Activated CD4-positive, alpha-beta T cell treated with anti-CD3 and anti-CD28 coated beads for 4 hours (primary cell): ENCODE measurements around the gene PARL.

Experiments
- DNase-seq, 2 donors: peaks; one replicate each; pipeline ENCODE4 v3.0.0-alpha.2; 2020

PARL gene

DNA sequence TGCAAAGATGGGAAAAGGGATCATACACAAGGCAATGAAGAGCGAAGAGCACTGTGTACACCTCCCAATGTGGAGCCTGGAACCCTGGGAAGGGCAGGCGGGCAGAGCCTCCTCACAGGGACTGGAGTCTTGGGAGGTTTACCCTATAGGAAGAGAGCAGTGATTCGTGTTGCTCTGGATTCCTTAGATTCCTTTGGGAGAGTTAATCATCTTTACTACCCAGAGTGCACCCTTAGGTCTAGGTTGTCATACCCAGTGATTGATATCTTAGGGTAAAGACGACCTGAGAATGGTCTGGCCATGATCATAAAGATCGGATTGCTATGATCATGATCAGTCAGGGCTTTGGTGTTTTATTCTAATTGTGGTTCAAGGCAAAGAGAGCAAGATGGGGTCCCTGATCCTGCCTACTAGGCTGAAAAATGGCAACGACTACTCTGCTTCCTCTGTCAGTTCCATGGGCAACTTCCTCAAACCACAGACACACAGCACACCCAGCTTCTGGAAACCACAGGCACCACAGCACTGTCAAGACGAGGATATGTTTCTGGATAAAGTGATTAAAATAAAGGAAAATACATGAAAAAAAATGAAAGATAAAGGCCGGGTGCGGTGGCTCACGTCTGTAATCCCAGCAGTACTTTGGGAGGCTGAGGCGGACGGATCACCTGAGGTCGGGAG is 38.9 kb downstream of the PARL start:
- no peak for DNase-seq

DNA sequence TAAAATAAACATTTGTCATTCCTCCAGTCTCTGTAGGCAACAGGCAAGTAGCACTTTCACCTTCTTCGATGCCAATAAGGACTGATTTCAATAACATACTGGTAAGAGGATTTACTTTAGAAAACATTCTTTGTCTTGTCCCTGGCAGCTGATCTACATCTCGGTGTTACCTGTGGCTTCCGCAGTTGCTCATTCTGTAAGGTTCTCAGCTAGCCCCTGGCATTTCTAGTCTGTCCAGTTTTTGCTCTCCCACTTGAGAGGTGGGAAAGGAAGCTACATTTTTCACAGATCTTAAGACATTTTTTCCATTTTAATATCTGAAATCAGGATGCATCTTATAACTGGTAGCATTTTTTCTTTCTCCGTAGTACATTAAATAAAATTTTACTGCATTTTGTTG is 39.6 kb downstream of the PARL start:
- no peak for DNase-seq

DNA sequence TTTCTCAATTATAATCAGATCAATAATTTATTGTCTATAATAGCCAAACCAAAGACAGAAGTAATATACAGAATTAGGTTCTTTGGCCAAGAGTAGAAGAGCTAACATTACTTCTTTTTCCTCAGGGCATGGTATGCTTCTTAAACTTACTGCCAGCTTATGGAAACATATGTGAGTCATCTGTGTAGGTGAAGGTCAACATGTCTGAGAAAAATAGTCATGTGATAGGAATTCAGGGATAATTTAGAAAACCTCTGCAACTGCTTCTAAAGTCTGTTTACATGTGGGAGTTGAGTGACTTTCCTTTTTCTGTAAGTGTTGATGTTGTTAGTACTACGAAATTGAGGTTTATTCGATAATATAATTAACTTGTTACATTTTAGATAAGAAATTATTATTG is 40.1 kb downstream of the PARL start:
- no peak for DNase-seq

DNA sequence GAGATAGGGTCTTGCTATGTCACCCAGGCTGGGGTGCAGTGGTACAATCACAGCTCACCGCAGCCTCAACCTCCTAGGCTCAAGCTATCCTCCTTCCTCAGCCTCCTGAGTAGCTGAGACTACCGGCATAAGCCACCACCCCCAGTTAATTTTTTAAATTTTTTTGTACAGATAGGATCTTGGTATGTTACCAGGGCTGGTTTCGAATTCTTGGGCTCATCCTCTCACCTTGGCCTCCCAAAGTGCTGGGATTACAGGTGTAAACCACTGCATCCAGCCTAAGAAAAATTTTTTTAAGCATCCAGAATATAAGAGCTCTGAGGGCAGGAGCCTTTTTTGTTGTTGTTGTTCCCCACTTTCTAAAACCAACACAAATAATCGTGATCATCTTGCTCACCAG is 44.9 kb downstream of the PARL start:
- no peak for DNase-seq

DNA sequence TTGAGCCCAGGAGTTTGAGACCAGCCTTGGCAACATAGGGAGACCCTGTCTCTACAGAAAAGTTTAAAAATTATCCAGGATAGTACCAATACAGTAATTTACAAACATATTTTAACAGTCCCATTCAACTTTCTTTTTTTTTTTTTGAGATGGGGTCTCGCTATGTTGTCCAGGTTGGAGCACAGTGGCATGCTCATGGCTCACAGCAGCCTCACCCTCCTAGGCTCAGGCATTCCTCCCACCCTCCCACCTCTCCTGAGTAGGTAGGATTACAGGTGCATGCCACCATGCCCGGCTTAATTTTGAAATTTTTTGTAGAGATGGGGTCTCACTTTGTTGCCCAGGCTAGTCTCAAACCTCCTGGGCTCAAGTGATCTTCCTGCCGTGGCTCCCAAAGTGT is 46.8 kb downstream of the PARL start:
- no peak for DNase-seq

DNA sequence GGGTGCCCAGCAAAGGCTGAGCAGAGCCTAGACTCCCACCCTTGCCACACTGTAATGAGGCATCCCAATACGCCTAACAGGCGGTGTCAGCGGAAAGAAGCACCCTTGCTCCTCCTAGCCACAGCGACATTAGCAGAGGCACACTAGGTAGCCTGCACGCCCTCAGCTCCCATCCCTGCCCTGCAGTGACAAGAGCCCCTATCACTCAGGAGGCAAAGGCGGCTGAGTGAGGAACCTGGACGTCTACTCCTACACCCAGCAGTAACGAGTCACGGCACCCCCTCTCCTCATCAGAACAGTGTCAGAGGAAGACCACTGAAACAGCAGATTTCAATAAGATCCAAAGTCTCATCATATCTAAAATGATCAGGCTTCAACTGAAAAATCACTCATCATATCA is 47.3 kb downstream of the PARL start:
- DNase-seq: no peak

DNA sequence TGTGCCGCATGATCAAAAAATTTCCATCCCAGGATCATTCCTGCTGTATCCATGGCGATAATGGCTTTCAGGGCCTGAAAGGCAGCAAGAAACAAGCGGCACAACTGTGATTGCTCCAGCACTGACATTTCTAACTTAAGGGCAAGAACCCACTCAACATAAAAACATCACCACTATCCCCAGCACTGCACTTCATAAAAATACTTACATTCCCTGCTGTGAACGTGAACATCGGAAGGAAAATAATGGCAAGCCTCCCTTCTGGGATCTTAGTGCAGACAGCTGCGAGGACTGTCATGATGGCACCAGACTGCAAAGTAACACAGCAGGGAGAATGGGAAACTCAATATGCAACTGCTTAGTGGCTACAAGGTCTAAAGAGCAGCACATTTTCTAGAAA is 51.2 kb downstream of the PARL start:
- DNase-seq: no peak

DNA sequence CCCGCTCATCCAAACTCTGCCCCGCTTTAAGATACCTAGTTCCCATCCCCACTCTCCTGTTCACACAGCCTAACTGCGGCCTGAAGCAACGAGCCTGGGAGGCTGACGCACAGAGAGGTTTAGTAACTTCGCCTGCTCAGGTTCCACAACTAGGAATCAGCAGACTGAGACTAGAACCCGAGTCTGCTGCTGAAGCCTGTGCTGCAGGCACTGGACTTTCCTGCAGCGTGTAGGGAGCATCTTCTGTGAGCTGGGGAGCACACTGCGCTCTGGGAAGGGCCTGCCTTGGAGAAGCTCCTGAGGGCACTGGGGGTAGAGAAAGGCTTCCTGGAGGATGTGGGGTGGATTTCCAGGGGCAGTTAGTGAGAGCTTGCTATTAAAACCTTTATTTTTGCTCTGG is 54.5 kb downstream of the PARL start:
- DNase-seq: no peak

DNA sequence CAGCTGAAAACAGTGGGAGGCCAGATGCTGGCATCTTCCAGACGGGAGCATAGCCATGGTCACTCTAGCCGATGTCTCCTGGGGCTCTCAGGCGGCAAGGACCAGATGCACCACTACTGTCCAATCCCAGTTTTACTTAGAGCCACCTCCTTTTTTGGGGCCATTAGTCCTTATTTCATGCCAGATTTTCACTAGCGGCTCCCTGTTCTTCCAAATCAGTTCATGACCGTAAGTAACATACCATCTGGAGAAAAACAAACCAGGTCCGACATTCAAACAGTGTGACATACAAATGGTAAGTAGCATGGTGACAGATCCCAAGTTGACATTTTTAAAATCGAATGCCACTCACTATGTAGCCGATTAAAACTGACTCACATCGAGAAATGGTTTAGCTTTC is 55.2 kb downstream of the PARL start:
- DNase-seq: no peak

DNA sequence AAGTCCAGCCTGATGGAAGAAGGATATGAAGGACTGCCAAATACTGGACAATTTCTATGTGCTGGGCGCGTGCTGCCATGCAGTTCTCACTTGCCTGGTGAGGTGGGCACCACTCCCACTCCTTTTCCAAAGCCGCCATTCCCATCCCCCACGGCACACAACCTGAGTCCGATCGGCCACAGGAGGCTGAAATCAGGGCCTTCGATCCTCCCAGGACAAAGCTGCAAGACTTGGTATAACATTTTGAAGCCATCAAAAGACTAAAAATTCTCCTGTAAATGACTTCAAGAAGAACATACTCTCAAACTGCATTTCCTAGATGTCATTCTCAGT is 56.2 kb downstream of the PARL start:
- DNase-seq: no peak

DNA sequence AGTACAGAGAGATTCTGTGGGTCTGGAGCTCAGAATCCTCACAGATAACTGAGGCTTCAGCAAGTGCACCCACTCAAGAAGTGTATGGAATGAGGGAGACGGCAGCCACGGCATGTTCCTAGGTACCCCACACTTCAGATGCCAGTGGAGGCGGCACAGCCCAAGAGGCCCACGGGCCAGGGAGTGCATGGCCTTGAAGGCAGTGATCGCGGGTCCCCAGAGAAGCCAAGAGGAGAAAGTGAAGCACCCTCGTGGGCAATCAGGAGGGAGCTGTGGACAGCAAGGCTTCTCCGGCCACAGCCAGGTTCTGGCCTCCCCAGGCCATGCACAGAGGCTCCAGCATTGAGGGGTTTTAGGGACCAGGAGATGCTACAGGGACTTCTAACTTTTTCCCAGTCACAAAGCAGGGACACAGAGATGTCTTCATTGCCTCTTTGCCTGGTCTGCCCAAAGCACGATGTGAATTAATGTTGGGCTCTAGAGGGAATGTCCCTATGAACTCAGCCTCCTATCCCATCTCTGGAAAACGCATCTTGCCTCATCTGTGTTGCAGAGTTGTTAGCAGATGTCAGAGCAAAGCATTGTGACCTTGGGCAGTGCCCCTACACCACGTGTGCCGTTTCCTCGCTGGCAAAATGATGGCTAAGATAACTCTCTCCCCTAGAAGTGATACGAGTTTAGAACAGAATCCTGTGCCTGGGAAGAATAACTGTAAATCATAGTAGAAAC is 56.7 kb downstream of the PARL start:
- DNase-seq: no peak

DNA sequence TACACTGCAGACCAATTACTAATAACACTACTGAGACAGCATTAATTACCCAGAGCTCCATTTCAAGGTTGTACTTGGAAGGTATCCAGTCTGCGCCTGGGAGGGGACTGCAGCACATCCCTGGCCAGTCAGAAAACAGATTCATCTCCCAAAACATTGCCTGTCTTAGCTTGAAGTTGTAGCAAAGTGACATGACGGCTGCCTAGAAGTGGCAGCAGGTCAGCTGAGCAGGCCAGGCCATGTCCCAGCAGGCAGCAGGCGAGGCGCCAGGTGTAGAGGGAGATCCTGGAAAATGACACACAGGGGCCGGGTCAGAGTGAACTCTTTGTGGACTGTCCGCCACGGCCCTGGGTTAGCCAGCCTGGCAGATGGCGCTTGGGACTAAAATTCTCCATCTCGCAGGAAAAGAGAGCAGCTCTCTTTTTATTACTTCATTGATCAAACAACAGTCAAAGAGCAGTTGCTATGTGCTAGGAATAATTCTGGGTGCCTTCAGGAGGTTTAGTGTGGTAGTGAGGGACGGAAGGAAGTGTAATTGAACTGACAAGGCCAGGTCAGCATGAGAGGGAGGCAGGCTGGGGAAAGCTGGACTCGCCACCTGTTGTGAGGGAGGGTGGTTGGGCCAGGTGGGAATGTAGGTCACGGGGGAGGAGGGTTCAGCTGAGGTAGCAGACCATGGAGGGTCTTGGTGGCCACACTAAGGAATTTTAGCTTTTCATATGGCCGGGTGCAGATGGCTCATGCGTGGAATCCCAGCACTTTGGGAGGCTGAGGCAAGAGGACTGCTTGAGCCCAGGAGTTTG is 58.0 kb downstream of the PARL start:
- no peak for DNase-seq

DNA sequence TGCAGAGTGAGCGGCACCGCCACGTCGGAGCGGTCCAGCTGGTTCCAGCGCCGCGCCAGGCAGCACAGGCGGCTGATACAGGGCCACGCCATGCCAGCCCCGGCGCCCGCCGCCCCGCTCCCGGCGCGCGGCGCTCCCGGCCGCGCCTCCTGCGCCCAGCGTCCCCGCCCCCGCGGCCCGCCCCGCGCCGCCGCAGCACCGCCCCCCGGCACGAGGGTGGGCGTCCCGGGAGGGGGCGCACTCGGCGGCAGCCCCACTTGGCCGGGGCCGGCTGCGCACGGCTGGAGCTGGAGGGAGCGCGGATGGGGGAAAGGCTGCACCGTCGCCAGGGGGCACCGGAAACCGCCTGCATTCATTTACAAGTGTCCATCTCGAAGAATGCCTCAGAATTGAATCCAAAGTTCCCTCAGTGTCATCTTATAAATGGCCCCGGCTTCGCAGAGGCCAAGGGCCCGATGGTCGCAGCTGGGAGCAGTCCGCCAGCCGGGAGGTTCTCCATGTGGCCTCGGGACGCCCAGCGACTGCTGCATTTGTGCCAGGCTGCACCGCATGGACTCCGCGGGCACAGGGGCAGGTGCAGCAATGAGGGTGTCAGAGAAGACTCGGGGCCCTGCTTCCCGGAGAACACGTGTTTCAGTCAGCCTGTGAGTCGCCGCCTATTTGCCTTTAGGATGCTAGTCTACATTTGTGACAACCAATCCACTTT is 59.1 kb downstream of the PARL start, which contains the start of gene MAP6D1:
MAP6D1 (minus strand) TSS at position 122 of the 706 bp plus-strand sequence; CDS start at position 92, 30 bp downstream.
- DNase-seq: peak; percentile 36 to 38

DNA sequence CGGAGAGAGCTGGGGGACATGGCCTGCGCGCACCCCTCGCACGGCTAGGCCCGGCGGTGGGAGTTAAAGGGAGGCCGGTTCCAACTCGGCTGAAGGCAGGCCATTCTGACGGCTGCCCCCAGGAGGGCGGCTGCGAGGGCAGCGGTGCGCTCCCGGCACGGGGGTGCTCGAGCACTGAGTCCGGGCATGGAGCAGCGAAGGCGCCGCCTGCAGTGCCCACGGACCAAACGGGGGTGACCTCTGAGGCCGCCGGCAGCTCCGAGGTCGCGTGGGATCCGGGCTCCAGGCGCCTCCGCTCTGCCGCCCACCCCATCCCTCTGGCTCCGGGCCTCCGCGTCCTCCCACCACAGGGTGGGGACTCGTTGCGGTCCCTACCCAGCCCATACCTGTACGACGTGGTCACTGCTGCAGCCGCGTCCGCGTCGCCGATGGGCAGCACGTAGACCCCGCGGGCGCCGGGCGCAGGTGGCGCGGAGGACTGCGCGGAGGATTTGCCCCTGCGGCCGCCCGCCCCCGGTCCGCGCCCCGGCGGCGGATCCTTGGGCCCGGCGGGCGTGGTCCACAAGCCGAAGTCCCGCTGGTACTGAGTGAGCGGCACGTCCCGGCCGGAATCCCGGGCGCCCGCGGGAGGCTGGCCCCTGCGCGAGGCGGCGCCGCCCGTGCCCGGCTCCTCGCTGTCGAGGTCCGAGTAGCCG is 59.8 kb downstream of the PARL start:
- peak in 1 of 2 donors; percentile 12 for DNase-seq

DNA sequence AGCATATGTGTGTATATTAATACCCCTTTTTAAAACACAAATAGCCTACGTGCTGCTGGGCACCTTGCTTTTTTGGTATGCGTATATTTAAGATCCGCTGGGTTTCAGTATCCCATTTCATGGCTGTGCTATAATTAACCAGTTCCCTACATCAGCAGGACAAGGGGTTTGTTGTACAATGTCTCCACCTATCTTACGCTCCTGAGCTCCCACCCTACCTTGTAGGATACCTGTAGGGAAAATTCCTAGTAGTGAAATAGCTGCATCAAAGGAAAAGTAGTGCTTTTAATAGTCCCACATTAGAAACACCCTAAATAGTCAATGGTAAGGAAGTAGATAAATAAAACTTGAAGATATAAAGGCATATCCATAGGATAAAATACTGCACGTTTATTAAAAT is 60.7 kb downstream of the PARL start:
- DNase-seq: no peak

DNA sequence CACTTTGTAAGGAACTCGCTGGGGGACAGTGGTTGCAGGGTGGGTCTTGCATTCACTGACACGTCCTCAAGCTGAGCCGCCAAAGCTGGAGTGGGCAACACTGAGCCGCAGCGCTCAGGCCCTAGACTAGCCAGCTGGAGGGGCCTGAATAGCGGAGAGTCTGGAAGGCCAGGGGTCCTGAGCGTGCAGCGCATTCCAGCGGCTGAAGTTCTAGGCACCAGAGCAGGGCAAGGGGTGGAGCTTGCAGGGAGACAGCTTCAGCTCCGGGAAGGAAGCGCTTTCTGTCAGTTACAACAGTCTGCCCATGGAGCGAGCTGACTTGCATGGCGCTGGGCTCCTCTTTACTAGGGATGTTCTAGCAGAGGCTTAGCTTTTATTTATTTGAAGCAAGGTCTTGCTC is 62.0 kb downstream of the PARL start:
- no peak for DNase-seq

DNA sequence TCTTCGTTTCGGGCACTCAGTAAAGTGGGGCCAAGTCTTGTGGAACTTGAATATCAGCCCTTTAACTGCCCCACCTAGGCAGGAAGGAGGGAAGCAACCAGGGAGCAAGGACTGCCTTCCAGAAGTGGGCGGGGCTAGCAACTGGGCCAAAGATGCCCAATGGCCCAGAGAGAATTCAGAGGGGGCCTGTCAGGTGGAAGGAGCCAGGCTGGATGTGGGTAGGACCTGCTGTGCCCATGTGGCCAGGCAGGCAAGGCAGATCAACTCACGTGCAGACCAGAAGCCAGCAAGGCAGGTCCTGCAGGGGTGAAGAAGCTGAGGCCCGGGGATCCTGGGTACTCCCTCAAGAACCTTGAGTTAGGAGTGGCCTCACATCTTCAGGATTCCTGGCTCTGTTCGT is 64.8 kb downstream of the PARL start:
- no peak for DNase-seq

DNA sequence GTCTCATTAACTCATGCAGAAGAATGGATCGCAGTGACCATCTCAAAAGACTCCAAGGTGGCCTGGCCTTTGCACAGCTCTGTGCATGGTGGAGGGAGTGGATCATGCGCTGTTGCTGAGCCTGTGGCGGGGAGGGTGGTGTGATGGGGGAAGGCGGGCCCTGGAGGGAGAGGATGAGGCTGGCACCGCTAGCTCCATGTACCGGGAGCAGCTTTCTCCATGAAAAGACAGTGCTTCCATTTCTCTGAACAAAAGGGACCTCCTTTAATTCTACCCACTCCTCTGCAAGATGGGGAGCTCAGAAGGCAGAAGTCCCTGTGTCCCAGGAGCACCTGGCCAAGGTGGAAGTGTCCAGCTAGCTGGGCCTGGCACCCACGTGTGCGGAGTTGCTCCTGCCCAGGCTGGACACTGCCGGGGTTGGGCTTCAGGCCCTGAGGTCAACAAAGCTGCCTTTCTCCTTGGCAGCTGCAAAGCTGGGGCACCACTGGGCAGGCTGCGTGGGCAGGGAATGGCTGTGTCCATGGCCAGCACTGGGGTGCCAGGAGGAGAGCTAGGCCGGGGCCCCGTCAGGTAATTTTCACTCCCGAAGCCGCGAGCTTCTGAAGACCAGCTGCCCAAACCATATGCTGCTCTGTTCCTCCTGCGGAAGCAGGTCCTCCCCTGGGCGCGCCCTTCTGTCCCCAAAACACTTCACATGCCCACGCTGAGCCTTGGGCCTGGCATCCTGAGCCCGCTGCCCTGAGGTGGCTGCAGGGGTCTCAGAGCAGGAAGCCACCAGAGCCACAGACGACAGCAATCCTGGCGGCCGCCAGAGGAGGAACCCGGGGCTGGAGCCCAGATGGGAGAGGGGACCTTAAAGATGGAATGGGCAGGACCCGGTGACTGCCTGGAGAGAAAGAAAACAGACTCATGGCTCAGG is 65.7 kb downstream of the PARL start:
- no peak for DNase-seq

DNA sequence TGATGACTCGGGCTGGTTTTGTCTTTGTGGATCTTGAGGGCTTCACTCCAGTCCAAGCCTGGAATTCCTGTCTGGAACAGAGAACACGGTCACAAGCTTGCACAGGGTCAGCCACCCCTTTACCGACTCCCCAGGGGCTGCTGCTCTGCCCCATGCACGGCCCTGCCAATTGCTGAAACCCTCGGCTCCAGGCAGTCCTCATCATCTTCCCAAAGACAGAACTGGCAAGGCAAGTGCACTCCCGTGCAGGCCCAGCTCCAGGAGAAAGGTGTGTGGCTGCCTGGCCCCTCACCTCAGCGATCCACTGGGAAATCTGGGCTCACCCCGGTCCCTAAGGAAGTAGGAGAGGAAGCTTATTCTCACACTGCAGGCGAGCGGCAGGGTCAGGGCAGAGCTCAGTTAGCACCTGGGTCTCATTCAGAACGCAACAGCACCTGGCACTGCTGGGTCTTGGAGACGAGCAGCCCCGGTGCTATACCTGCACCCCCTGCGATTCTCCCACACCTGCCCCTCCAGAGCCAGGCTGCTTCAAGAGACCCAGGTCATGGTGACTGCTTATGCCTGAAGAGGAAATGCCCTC is 66.5 kb downstream of the PARL start:
- DNase-seq: no peak

DNA sequence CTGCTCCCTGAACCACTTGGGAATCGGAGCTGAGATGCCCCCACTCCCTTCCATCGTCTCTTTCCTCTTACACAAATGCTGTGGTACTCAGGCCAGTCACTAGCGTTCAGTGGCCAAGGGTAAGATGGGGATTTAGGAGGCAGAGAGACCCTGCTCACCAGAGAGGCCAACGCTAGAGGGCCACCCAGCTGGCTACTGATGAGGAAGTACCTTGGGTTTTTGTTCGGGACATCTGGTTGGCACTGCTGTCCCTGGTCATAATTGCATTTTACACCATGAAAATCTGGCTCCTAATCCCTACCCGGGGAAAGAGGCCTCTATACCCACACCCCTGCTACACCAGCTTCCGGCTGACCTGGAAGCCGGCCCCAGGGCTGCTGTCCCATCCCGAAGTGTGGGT is 67.0 kb downstream of the PARL start:
- no peak for DNase-seq
